Trophoblast cell (in vitro differentiated cells and primary cell): ENCODE data around the gene HPF1.
"Not testable (repeated sequence)": the region's sequence is repeated elsewhere in the genome, so short reads cannot be mapped to it uniquely, and the experiment has no call there.

ENCODE experiments used
- DNase-seq, 2 donors: peaks; one replicate each; pipeline ENCODE4 v3.0.0-alpha.2; 2016
- H2AFZ ChIP-seq: 2 replicates; pipeline ENCODE4 v1.6.1; 2013; ENCODE audit warnings: low read length, moderate library complexity, mild to moderate bottlenecking; ENCODE audit not compliant: insufficient read depth, poor library complexity
- H2AK5ac ChIP-seq: 2 replicates; pipeline ENCODE4 v1.6.1; 2013; ENCODE audit warnings: mild to moderate bottlenecking, low read length
- H2BK120ac ChIP-seq: 2 replicates; pipeline ENCODE4 v1.6.1; 2013; ENCODE audit warnings: low read length, mild to moderate bottlenecking, moderate library complexity; ENCODE audit not compliant: insufficient read depth, poor library complexity
- H2BK12ac ChIP-seq: 2 replicates; pipeline ENCODE4 v1.6.1; 2013; ENCODE audit warnings: mild to moderate bottlenecking, low read length, moderate library complexity
- H2BK5ac ChIP-seq: 2 replicates; pipeline ENCODE4 v1.6.1; 2013; ENCODE audit warnings: low read length, low read depth, moderate library complexity, mild to moderate bottlenecking; ENCODE audit not compliant: poor library complexity
- H3K14ac ChIP-seq: 2 replicates; pipeline ENCODE4 v1.6.1; 2013; ENCODE audit warnings: mild to moderate bottlenecking, low read length
- H3K18ac ChIP-seq: 2 replicates; pipeline ENCODE4 v1.6.1; 2013; ENCODE audit warnings: mild to moderate bottlenecking, low read length
- H3K23ac ChIP-seq: 2 replicates; pipeline ENCODE4 v1.6.1; 2013; ENCODE audit warnings: low read length
- H3K27ac ChIP-seq: 2 replicates; pipeline ENCODE4 v1.5.1; 2013; ENCODE audit warnings: low read depth, mild to moderate bottlenecking, inconsistent platforms, low read length, moderate library complexity
- H3K27me3 ChIP-seq: 2 replicates; pipeline ENCODE4 v1.6.1; 2013; ENCODE audit warnings: inconsistent platforms, mild to moderate bottlenecking, low read length, moderate library complexity; ENCODE audit not compliant: insufficient read depth
- H3K36me3 ChIP-seq, 2 experiments: 1 replicate in 1 of 2; 2 replicates in 1 of 2; pipeline ENCODE4 v1.6.1; 2013; ENCODE audit warnings: low read length in 2 of 2, mild to moderate bottlenecking in 2 of 2, moderate library complexity in 1 of 2; ENCODE audit not compliant: insufficient read depth in 2 of 2, control insufficient read depth in 1 of 2
- H3K4ac ChIP-seq: 2 replicates; pipeline ENCODE4 v1.6.1; 2013; ENCODE audit warnings: low read depth, mild to moderate bottlenecking, low read length, moderate library complexity
- H3K4me1 ChIP-seq, 2 experiments: 1 replicate in 1 of 2; 2 replicates in 1 of 2; pipeline ENCODE4 v1.6.1; 2013; ENCODE audit warnings: low read length in 2 of 2, mild to moderate bottlenecking in 2 of 2, moderate library complexity in 1 of 2; ENCODE audit not compliant: insufficient read depth in 2 of 2, control insufficient read depth in 1 of 2
- H3K4me2 ChIP-seq: 2 replicates; pipeline ENCODE4 v1.6.1; 2013; ENCODE audit warnings: inconsistent platforms, mild to moderate bottlenecking, low read length, moderate library complexity
- H3K4me3 ChIP-seq: 2 replicates; pipeline ENCODE4 v1.5.1; 2013; ENCODE audit warnings: mild to moderate bottlenecking, low read depth, low read length, inconsistent platforms
- H3K79me1 ChIP-seq: one replicate; pipeline ENCODE4 v1.6.1; 2013; ENCODE audit warnings: low read length
- H3K79me2 ChIP-seq: 2 replicates; pipeline ENCODE4 v1.6.1; 2013; ENCODE audit warnings: low read length, mild to moderate bottlenecking; ENCODE audit not compliant: control insufficient read depth, insufficient read depth, poor library complexity
- H3K9ac ChIP-seq: 2 replicates; pipeline ENCODE4 v1.6.1; 2013; ENCODE audit warnings: mild to moderate bottlenecking, low read length
- H3K9me3 ChIP-seq: 2 replicates; pipeline ENCODE4 v1.6.1; 2013; ENCODE audit warnings: low read depth, mild to moderate bottlenecking, control low read depth, inconsistent platforms, low read length; ENCODE audit not compliant: insufficient read depth
- H4K12ac ChIP-seq: 2 replicates; pipeline ENCODE4 v1.6.1; 2013; ENCODE audit warnings: low read depth, mild to moderate bottlenecking, low read length, moderate library complexity
- H4K8ac ChIP-seq: 2 replicates; pipeline ENCODE4 v1.6.1; 2013; ENCODE audit warnings: low read depth, mild to moderate bottlenecking, low read length, moderate library complexity
- H4K91ac ChIP-seq: one replicate; pipeline ENCODE4 v1.6.1; 2013; ENCODE audit warnings: low read depth, mild to moderate bottlenecking, low read length, moderate library complexity
- WGBS: extraction: QIAGEN DNeasy Blood & Tissue Kit; methylation state at CpG from one replicate; pipeline ENCODE4 v1.1.7; 2013; ENCODE audit warnings: missing lambda C conversion rate; ENCODE audit not compliant: insufficient read length, insufficient coverage; ENCODE audit errors: extremely low coverage; 5-methylcytosine and 5-hydroxymethylcytosine counted together

HPF1 gene

GRCh38 chr4:169744601-169745000, 13.1 kb downstream of the HPF1 start:
- Histone ChIP-seq H3K18ac (no peak overlapping the region), H3K23ac (no peak overlapping the region), H4K91ac (no peak overlapping the region), H3K79me1 (no peaks in the 10 kb centered on the region), H3K27ac (no peak overlapping the region), H3K4me1 (peaks cover 5% of the 10 kb centered on the region in 2 experiments), H4K8ac (no peak overlapping the region), H3K9me3 (no peaks in the 10 kb centered on the region), H2AK5ac (no peak overlapping the region), H2BK5ac (no peak overlapping the region), H3K79me2 (no peaks in the 10 kb centered on the region), H3K4me2 (no peak overlapping the region), H2BK12ac (no peak overlapping the region), H3K27me3 (no peaks in the 10 kb centered on the region), H3K4me3 (no peak overlapping the region), H2BK120ac (no peak overlapping the region), H3K4ac (no peak overlapping the region), H3K14ac (no peak overlapping the region), H3K36me3 (peaks cover 0 to 3% of the 10 kb centered on the region in 2 experiments), H2AFZ (no peak overlapping the region), H4K12ac (no peak overlapping the region), H3K9ac (no peak overlapping the region)
- peak in 1 of 2 donors; percentile 80 for DNase-seq
- no CpG with 5 or more reads among the region's 1 CpG for WGBS

GRCh38 chr4:169741569-169741968, 16.2 kb downstream of the HPF1 start:
- DNase-seq: no peak
- Histone ChIP-seq H2BK120ac (no peak overlapping the region), H2BK12ac (no peak overlapping the region), H3K27me3 (no peaks in the 10 kb centered on the region), H4K91ac (no peak overlapping the region), H3K9me3 (no peaks in the 10 kb centered on the region), H3K4me2 (no peak overlapping the region), H3K4ac (no peak overlapping the region), H2AFZ (no peak overlapping the region), H3K23ac (no peak overlapping the region), H3K4me3 (no peak overlapping the region), H4K12ac (no peak overlapping the region), H4K8ac (no peak overlapping the region), H3K27ac (no peak overlapping the region), H3K4me1 (peaks cover 5% of the 10 kb centered on the region in 2 experiments), H3K14ac (no peak overlapping the region), H3K36me3 (no peaks in the 10 kb centered on the region), H3K18ac (no peak overlapping the region), H2AK5ac (no peak overlapping the region), H3K79me2 (no peaks in the 10 kb centered on the region), H3K79me1 (no peaks in the 10 kb centered on the region), H3K9ac (no peak overlapping the region), H2BK5ac (no peak overlapping the region)
- no CpG with 5 or more reads among the region's 2 CpGs for whole genome bisulfite sequencing

- H3K9me3 ChIP-seq, H3K4me2 ChIP-seq, H3K9ac ChIP-seq, H3K4ac ChIP-seq, H3K4me1 ChIP-seq, H3K27me3 ChIP-seq, H2BK5ac ChIP-seq, H3K79me2 ChIP-seq, H3K27ac ChIP-seq, H3K23ac ChIP-seq, H4K91ac ChIP-seq, H3K14ac ChIP-seq, H2BK120ac ChIP-seq, H3K18ac ChIP-seq, H4K8ac ChIP-seq, H4K12ac ChIP-seq, H3K79me1 ChIP-seq, H2AK5ac ChIP-seq, H3K4me3 ChIP-seq, DNase-seq, H3K36me3 ChIP-seq, H2BK12ac ChIP-seq, H2AFZ ChIP-seq: not testable (repeated sequence)
These were observed 19.1 kb downstream of the HPF1 start for GRCh38 chr4:169738604-169739003.

- no peaks in the 10 kb centered on the region for H3K27me3 ChIP-seq
- no peak overlapping the region for H2BK120ac ChIP-seq
- no peak overlapping the region for H3K4me3 ChIP-seq
- H2BK5ac ChIP-seq: no peak overlapping the region
- H3K4ac ChIP-seq: no peak overlapping the region
- H3K27ac ChIP-seq: no peak overlapping the region
- H3K9ac ChIP-seq: no peak overlapping the region
- H3K23ac ChIP-seq: no peak overlapping the region
- peaks cover 0 to 6% of the 10 kb centered on the region in 2 experiments for H3K36me3 ChIP-seq
- no peak overlapping the region for H2BK12ac ChIP-seq
- H3K4me1 ChIP-seq: no peaks in the 10 kb centered on the region
- no peaks in the 10 kb centered on the region for H3K9me3 ChIP-seq
- H4K12ac ChIP-seq: no peak overlapping the region
- no CpG with 5 or more reads among the region's 5 CpGs for WGBS
- H4K91ac ChIP-seq: no peak overlapping the region
- H2AFZ ChIP-seq: no peak overlapping the region
- H3K14ac ChIP-seq: no peak overlapping the region
- H3K18ac ChIP-seq: no peak overlapping the region
- H2AK5ac ChIP-seq: no peak overlapping the region
- no peaks in the 10 kb centered on the region for H3K79me1 ChIP-seq
- no peak overlapping the region for H3K4me2 ChIP-seq
- peak; percentile 40 to 74 for DNase-seq
- no peaks in the 10 kb centered on the region for H3K79me2 ChIP-seq
- H4K8ac ChIP-seq: no peak overlapping the region
These were observed 27.2 kb downstream of the HPF1 start for GRCh38 chr4:169730564-169730963.
